K562 (cell line): ENCODE data around the gene RINT1. TPM values are rescaled to one million over a fixed set of nuclear protein-coding genes. Genes with fewer than 3 reads are reported as not detected.
A peak's percentile ranks its signal among the peaks of the same experiment; 100 is the strongest.

Experiments
- BCL6 ChIP-seq: fragments of 250-450 bp; sonication (Bioruptor Pico); IDR thresholded peaks from 2 replicates; pipeline ENCODE4 v1.4.0; 2020
- CHCHD3 ChIP-seq: fragments of 250-450 bp; sonication (Bioruptor Pico); IDR thresholded peaks from 2 replicates; pipeline ENCODE4 v2.1.2; 2022; ENCODE audit warnings: mild to moderate bottlenecking
- CTBP1 ChIP-seq: fragments of 450-650 bp; IDR thresholded peaks from 2 replicates; pipeline ENCODE4 v1.6.1; 2016; ENCODE audit warnings: borderline replicate concordance
- E2F1 ChIP-seq: sonication (generic); formaldehyde crosslinking; IDR thresholded peaks from 2 replicates; pipeline ENCODE4 v1.8.1; 2023; ENCODE audit warnings: mild to moderate bottlenecking, missing genetic modification reagents, moderate library complexity
- GMEB1 ChIP-seq: fragments of 250-450 bp; sonication (Bioruptor Pico); IDR thresholded peaks from 2 replicates; pipeline ENCODE4 v1.4.0; 2020; ENCODE audit warnings: mild to moderate bottlenecking
- GTF2A2 ChIP-seq: IDR thresholded peaks from 2 replicates; pipeline ENCODE4 v1.6.1; 2016; ENCODE audit warnings: mild to moderate bottlenecking, missing genetic modification characterization, missing compliant biosample characterization
- GTF2B ChIP-seq: IDR thresholded peaks from 2 replicates; pipeline ENCODE4 v1.6.1; 2011; ENCODE audit not compliant: insufficient read length; ENCODE audit errors: extremely low read depth
- NR2C2 ChIP-seq, 2 experiments: fragments of 200-800 bp in 1 of 2; sonication (Bioruptor generic) in 1 of 2; sonication (generic) in 1 of 2; formaldehyde crosslinking in 1 of 2; IDR thresholded peaks; 2 replicates each; pipeline versions ENCODE4 v1.6.1 to v1.8.0; 2016 to 2022; ENCODE audit warnings: mild to moderate bottlenecking in 1 of 2, missing compliant biosample characterization in 1 of 2, missing genetic modification characterization in 1 of 2, missing genetic modification reagents in 1 of 2
- NR4A1 ChIP-seq, 2 experiments: fragments of 250-450 bp in 1 of 2; fragments of 450-650 bp in 1 of 2; sonication (Bioruptor Pico) in 1 of 2; IDR thresholded peaks; 2 replicates each; pipeline versions ENCODE4 v1.4.0 to v1.6.1; 2016 to 2020; ENCODE audit warnings: mild to moderate bottlenecking in 2 of 2, missing compliant biosample characterization in 1 of 2, missing genetic modification characterization in 1 of 2, moderate library complexity in 1 of 2
- POLR2G ChIP-seq: fragments of 200-400 bp; formaldehyde crosslinking; IDR thresholded peaks from 2 replicates; pipeline ENCODE4 v1.6.1; 2017; ENCODE audit warnings: low read depth, mild to moderate bottlenecking, antibody characterized with exemption, low read length, moderate library complexity
- RBFOX2 ChIP-seq: fragments of 200-400 bp; formaldehyde crosslinking; IDR thresholded peaks from 2 replicates; pipeline ENCODE4 v1.6.1; 2017; ENCODE audit warnings: low read depth, mild to moderate bottlenecking, low read length, moderate library complexity
- TFE3 ChIP-seq: fragments of 450-650 bp; formaldehyde crosslinking; IDR thresholded peaks from 2 replicates; pipeline ENCODE4 v1.4.0; 2020; ENCODE audit warnings: mild to moderate bottlenecking, mixed read lengths
- TRIM24 ChIP-seq, 2 experiments: fragments of 450-650 bp; IDR thresholded peaks; 2 replicates each; pipeline ENCODE4 v1.6.1; 2016
- ZBTB5 ChIP-seq: fragments of 450-650 bp; IDR thresholded peaks from 2 replicates; pipeline ENCODE4 v1.6.1; 2017; ENCODE audit warnings: antibody characterized with exemption
- ZFX ChIP-seq: sonication (generic); formaldehyde crosslinking; IDR thresholded peaks from 2 replicates; pipeline ENCODE4 v1.8.0; 2022; ENCODE audit warnings: mild to moderate bottlenecking, missing genetic modification reagents, moderate library complexity
- ZNF134 ChIP-seq: fragments of 250-450 bp; sonication (Bioruptor Pico); conservative IDR thresholded peaks from 2 replicates; pipeline ENCODE4 v1.4.0; 2020
- ZNF655 ChIP-seq: fragments of 250-450 bp; sonication (Bioruptor Pico); IDR thresholded peaks from 2 replicates; pipeline ENCODE4 v1.5.0; 2021
- ZNF76 ChIP-seq: fragments of 250-450 bp; sonication (Bioruptor Pico); IDR thresholded peaks from 2 replicates; pipeline ENCODE4 v1.4.0; 2020; ENCODE audit warnings: mild to moderate bottlenecking, moderate library complexity, borderline replicate concordance
- ZNF785 ChIP-seq: fragments of 250-450 bp; sonication (Bioruptor Pico); IDR thresholded peaks from 2 replicates; pipeline ENCODE4 v1.4.0; 2020; ENCODE audit warnings: mild to moderate bottlenecking
- polyA plus RNA-seq, 8 experiments: library from polyadenylated mRNA; depleted of rRNA in 4 of 8; stranded (reverse) in 5 of 8; unstranded in 3 of 8; fragments of >200 nt; fragmentation: Nextera tagmentation in 2 of 8; fragmentation: Illumina TruSeq in 1 of 8; extraction: Ambion mirVana in 2 of 8; extraction: Trizol in 1 of 8; gene quantifications; 2 replicates each; pipeline versions ENCODE4 v1.2.1 to v1.2.3, GENCODE V29; 2011 to 2014; ENCODE audit warnings: inconsistent platforms in 1 of 8, missing spikeins in 1 of 8
- total RNA-seq, 7 experiments: library from RNA; depleted of rRNA in 6 of 7; stranded (reverse); fragments of >200 nt in 6 of 7; fragmentation: Illumina TruSeq in 2 of 7; extraction: Trizol in 2 of 7; gene quantifications; 2 replicates each; pipeline versions ENCODE4 v1.2.1 to v1.2.3, GENCODE V29; 2011 to 2021; ENCODE audit warnings: low replicate concordance in 1 of 7

RINT1 gene
- total and polyA plus RNA-seq, 9 of the 15 experiments (the other 6 are each of a cell fraction or from before 2014, with no cell fraction given) = 21.3 to 74.3 (median 27.4) TPM

- TF ChIP-seq POLR2G (peak; percentile 94), GTF2B (no peak), CHCHD3 (CRISPR knock-in tag) (no peak), ZNF76 (no peak), TFE3 (CRISPR knock-in tag) (no peak), ZBTB5 (no peak), E2F1 (CRISPR knock-in tag) (0 out of 2 replicates have a peak, but pooled peaks have one; percentile 14), NR2C2 (CRISPR knock-in tag; IDR thresholded peaks at IDR 0.05) (no peak), NR2C2 (tag; IDR thresholded peaks at IDR 0.05) (no peak; the same call in 1 of the 2 replicates), GMEB1 (CRISPR knock-in tag) (peak; percentile 83), ZNF134 (no peak), BCL6 (no peak), ZNF655 (CRISPR knock-in tag) (no peak), ZNF785 (CRISPR knock-in tag) (no peak), RBFOX2 (peak; percentile 91), GTF2A2 (no peak), ZFX (CRISPR knock-in tag) (peak; percentile 95), CTBP1 (peak; percentile 99), TRIM24 (IDR thresholded peaks at IDR 0.05) (no peak), NR4A1 (CRISPR knock-in tag; IDR thresholded peaks at IDR 0.05) (no peak), NR4A1 (tag; IDR thresholded peaks at IDR 0.05) (no peak)
These were observed 10.1 kb upstream of the RINT1 start, which contains the start of gene PUS7 (continued) for GRCh38 chr7:105521717-105522463.
